ENCODE measurements around the gene NUDT7. TPM values are rescaled to one million over a fixed set of nuclear protein-coding genes. Genes with fewer than 3 reads are reported as not detected.

Gene NUDT7
- total RNA-seq, 1 donor from 2014 or later = 1.4 TPM

- Mint-ChIP-seq H3K4me3 (ENCODE audit: unreplicated experiment) (no peak overlapping the region), H3K4me1 (ENCODE audit: unreplicated experiment) (no peaks in the 10 kb centered on the region), H3K9me3 (ENCODE audit: unreplicated experiment) (peaks cover 3% of the 10 kb centered on the region), H3K27me3 (ENCODE audit: unreplicated experiment) (no peaks in the 10 kb centered on the region), H3K36me3 (ENCODE audit: unreplicated experiment) (no peaks in the 10 kb centered on the region), H3K27ac (ENCODE audit: unreplicated experiment) (no peak overlapping the region)
- no peak for TF ChIP-seq CTCF (IDR thresholded peaks at IDR 0.05)
- no peak for DNase-seq (ENCODE audit: extremely low spot score, unreplicated experiment)
These were observed 26.2 kb downstream of the NUDT7 start for GRCh38 chr16:77748421-77749005.

GRCh38 chr16:77749415-77749814, 27.1 kb downstream of the NUDT7 start:
- DNase-seq (ENCODE audit: extremely low spot score, unreplicated experiment) = no peak
- Mint-ChIP-seq H3K27me3 (ENCODE audit: unreplicated experiment) (no peaks in the 10 kb centered on the region), H3K4me1 (ENCODE audit: unreplicated experiment) (no peaks in the 10 kb centered on the region), H3K36me3 (ENCODE audit: unreplicated experiment) (no peaks in the 10 kb centered on the region), H3K4me3 (ENCODE audit: unreplicated experiment) (no peak overlapping the region), H3K27ac (ENCODE audit: unreplicated experiment) (no peak overlapping the region), H3K9me3 (ENCODE audit: unreplicated experiment) (peaks cover 3% of the 10 kb centered on the region)
- no peak for TF ChIP-seq CTCF (IDR thresholded peaks at IDR 0.05)

GRCh38 chr16:77758046-77758445, 35.7 kb downstream of the NUDT7 start:
- DNase-seq (ENCODE audit: extremely low spot score, unreplicated experiment) = no peak
- no peak for TF ChIP-seq CTCF (IDR thresholded peaks at IDR 0.05)
- H3K27me3 Mint-ChIP-seq (ENCODE audit: unreplicated experiment) = no peaks in the 10 kb centered on the region
- no peak overlapping the region for H3K4me3 Mint-ChIP-seq (ENCODE audit: unreplicated experiment)
- H3K4me1 Mint-ChIP-seq (ENCODE audit: unreplicated experiment) = no peaks in the 10 kb centered on the region
- peaks cover 22% of the 10 kb centered on the region for H3K9me3 Mint-ChIP-seq (ENCODE audit: unreplicated experiment)
- no peaks in the 10 kb centered on the region for H3K36me3 Mint-ChIP-seq (ENCODE audit: unreplicated experiment)
- H3K27ac Mint-ChIP-seq (ENCODE audit: unreplicated experiment) = no peak overlapping the region

GRCh38 chr16:77758508-77758907, 36.2 kb downstream of the NUDT7 start:
- Mint-ChIP-seq H3K4me1 (ENCODE audit: unreplicated experiment) (no peaks in the 10 kb centered on the region), H3K4me3 (ENCODE audit: unreplicated experiment) (no peak overlapping the region), H3K9me3 (ENCODE audit: unreplicated experiment) (peaks cover 22% of the 10 kb centered on the region), H3K27ac (ENCODE audit: unreplicated experiment) (no peak overlapping the region), H3K27me3 (ENCODE audit: unreplicated experiment) (no peaks in the 10 kb centered on the region), H3K36me3 (ENCODE audit: unreplicated experiment) (no peaks in the 10 kb centered on the region)
- no peak for DNase-seq (ENCODE audit: extremely low spot score, unreplicated experiment)
- TF ChIP-seq CTCF (IDR thresholded peaks at IDR 0.05) = no peak

- TF ChIP-seq CTCF (IDR thresholded peaks at IDR 0.05) = no peak
- Mint-ChIP-seq H3K36me3 (ENCODE audit: unreplicated experiment) (no peaks in the 10 kb centered on the region), H3K4me3 (ENCODE audit: unreplicated experiment) (no peak overlapping the region), H3K4me1 (ENCODE audit: unreplicated experiment) (no peaks in the 10 kb centered on the region), H3K27me3 (ENCODE audit: unreplicated experiment) (no peaks in the 10 kb centered on the region), H3K27ac (ENCODE audit: unreplicated experiment) (no peak overlapping the region), H3K9me3 (ENCODE audit: unreplicated experiment) (peaks cover 25% of the 10 kb centered on the region)
- DNase-seq (ENCODE audit: extremely low spot score, unreplicated experiment) = no peak
These were observed 36.9 kb downstream of the NUDT7 start for GRCh38 chr16:77759201-77759600.

Measured in osteocyte (in vitro differentiated cells).